ENCODE measurements around the gene RAB33A.

The RAB33A gene

DNA sequence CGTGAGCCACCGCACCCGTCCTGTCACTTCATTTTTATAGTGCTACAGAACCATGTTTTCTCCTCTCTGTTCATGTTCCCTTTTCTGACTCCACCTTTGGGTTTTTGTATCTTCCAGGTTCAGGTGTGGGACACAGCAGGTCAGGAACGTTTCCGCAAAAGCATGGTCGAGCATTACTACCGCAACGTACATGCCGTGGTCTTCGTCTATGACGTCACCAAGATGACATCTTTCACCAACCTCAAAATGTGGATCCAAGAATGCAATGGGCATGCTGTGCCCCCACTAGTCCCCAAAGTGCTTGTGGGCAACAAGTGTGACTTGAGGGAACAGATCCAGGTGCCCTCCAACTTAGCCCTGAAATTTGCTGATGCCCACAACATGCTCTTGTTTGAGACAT, 12.4 kb downstream of the RAB33A start:
- Histone ChIP-seq H3K27ac (no peak overlapping the region), H3K4me1 (ENCODE audit: low read depth, poor library complexity, severe bottlenecking) (peaks cover 3% of the 10 kb centered on the region), H3K36me3 (ENCODE audit: insufficient read depth) (no peaks in the 10 kb centered on the region), H3K4me2 (no peak overlapping the region), H3K79me2 (ENCODE audit: insufficient read depth, low read depth) (no peaks in the 10 kb centered on the region), H3K9ac (no peak overlapping the region), H2AFZ (ENCODE audit: low read depth) (no peak overlapping the region), H3K27me3 (ENCODE audit: insufficient read depth, low read depth) (no peaks in the 10 kb centered on the region), H4K20me1 (ENCODE audit: insufficient read depth) (no peaks in the 10 kb centered on the region), H3K4me3 (IDR thresholded peaks at IDR 0.05; ENCODE audit: insufficient read depth, low read depth, low read length) (no peak overlapping the region)
- TF ChIP-seq, protein P1, sequence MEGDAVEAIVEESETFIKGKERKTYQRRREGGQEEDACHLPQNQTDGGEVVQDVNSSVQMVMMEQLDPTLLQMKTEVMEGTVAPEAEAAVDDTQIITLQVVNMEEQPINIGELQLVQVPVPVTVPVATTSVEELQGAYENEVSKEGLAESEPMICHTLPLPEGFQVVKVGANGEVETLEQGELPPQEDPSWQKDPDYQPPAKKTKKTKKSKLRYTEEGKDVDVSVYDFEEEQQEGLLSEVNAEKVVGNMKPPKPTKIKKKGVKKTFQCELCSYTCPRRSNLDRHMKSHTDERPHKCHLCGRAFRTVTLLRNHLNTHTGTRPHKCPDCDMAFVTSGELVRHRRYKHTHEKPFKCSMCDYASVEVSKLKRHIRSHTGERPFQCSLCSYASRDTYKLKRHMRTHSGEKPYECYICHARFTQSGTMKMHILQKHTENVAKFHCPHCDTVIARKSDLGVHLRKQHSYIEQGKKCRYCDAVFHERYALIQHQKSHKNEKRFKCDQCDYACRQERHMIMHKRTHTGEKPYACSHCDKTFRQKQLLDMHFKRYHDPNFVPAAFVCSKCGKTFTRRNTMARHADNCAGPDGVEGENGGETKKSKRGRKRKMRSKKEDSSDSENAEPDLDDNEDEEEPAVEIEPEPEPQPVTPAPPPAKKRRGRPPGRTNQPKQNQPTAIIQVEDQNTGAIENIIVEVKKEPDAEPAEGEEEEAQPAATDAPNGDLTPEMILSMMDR (conservative IDR thresholded peaks at IDR 0.05; ENCODE audit: low read depth, low read length): no peak

DNA sequence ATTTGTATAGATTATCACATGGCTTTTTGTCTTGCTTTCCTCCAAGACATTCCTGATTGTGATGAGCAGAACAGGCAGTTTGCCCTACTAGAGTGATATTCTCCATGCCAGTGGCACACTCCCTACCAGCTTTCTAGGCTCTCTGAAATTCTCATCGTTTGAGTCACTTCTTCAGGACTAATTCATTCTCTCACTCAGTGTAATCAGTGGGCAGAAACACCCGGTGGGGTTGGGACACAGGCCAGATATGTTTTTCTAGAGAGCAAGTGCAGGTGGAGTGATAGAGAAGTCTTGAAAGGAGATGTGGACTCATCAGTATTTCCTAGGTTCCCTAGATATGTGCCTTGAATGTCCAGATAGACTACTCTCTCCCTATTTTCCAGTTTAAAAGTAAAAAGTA, 13.1 kb downstream of the RAB33A start:
- TF ChIP-seq, protein P1 (conservative IDR thresholded peaks at IDR 0.05; ENCODE audit: low read depth, low read length): no peak
- Histone ChIP-seq H3K36me3 (ENCODE audit: insufficient read depth) (no peaks in the 10 kb centered on the region), H3K4me2 (no peak overlapping the region), H3K4me1 (ENCODE audit: low read depth, poor library complexity, severe bottlenecking) (peaks cover 3% of the 10 kb centered on the region), H2AFZ (ENCODE audit: low read depth) (no peak overlapping the region), H3K9ac (no peak overlapping the region), H4K20me1 (ENCODE audit: insufficient read depth) (no peaks in the 10 kb centered on the region), H3K79me2 (ENCODE audit: insufficient read depth, low read depth) (no peaks in the 10 kb centered on the region), H3K4me3 (IDR thresholded peaks at IDR 0.05; ENCODE audit: insufficient read depth, low read depth, low read length) (no peak overlapping the region), H3K27me3 (ENCODE audit: insufficient read depth, low read depth) (no peaks in the 10 kb centered on the region), H3K27ac (no peak overlapping the region)

DNA sequence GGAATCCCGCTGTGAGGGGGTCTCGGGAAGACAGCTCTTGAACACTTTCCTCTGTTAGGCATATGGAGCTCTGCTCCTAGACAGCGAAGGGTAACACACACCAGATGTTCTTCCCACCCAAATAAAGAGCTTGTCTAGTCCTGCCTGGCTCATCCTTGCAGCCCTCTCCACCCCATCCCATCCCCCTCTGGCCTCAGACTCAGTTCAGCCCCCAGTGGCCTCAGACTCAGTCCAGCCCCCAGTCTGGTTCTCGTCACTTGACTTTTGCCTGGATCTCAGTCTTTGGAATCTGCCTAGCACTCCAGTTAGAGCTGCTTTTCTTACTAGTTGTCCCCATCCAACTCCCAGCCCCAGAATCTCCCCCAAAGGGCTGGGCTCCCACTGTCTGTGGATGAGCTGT, 14.9 kb downstream of the RAB33A start:
- TF ChIP-seq, protein P1 (conservative IDR thresholded peaks at IDR 0.05; ENCODE audit: low read depth, low read length): no peak
- Histone ChIP-seq H3K36me3 (ENCODE audit: insufficient read depth) (no peaks in the 10 kb centered on the region), H3K4me3 (IDR thresholded peaks at IDR 0.05; ENCODE audit: insufficient read depth, low read depth, low read length) (no peak overlapping the region), H4K20me1 (ENCODE audit: insufficient read depth) (no peaks in the 10 kb centered on the region), H3K27me3 (ENCODE audit: insufficient read depth, low read depth) (no peaks in the 10 kb centered on the region), H3K9ac (no peak overlapping the region), H3K27ac (no peak overlapping the region), H3K4me2 (no peak overlapping the region), H3K4me1 (ENCODE audit: low read depth, poor library complexity, severe bottlenecking) (peaks cover 5% of the 10 kb centered on the region), H2AFZ (ENCODE audit: low read depth) (no peak overlapping the region), H3K79me2 (ENCODE audit: insufficient read depth, low read depth) (no peaks in the 10 kb centered on the region)

DNA sequence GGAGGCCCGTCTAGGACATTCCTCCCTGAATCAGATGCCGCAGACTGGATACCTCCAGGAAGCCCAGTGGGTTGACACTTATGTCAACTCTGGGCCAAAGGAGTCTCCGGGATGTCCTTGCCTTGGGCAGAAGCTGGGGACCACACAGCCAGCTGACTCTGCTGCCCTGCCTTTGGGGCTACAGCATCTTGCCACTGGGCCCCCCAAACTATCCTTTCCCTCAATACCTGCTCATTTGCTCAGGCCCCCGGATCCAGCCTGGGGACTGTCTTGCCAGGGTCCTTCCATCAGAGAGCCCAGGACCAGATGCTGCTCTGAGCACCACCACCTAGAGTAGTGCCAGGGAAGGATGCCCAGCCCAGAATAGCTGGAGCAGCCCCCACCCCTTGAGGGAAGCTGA, 19.0 kb downstream of the RAB33A start:
- Histone ChIP-seq H3K9ac (no peak overlapping the region), H3K4me2 (no peak overlapping the region), H2AFZ (ENCODE audit: low read depth) (no peak overlapping the region), H3K4me3 (IDR thresholded peaks at IDR 0.05; ENCODE audit: insufficient read depth, low read depth, low read length) (no peak overlapping the region), H3K4me1 (ENCODE audit: low read depth, poor library complexity, severe bottlenecking) (peaks cover 10% of the 10 kb centered on the region), H3K79me2 (ENCODE audit: insufficient read depth, low read depth) (no peaks in the 10 kb centered on the region), H3K27ac (no peak overlapping the region), H3K36me3 (ENCODE audit: insufficient read depth) (no peaks in the 10 kb centered on the region), H4K20me1 (ENCODE audit: insufficient read depth) (no peaks in the 10 kb centered on the region), H3K27me3 (ENCODE audit: insufficient read depth, low read depth) (no peaks in the 10 kb centered on the region)
- TF ChIP-seq, protein P1 (conservative IDR thresholded peaks at IDR 0.05; ENCODE audit: low read depth, low read length): no peak
